WERI-Rb-1 (cell line): Measurements from ENCODE around the gene PHLDB1.
"Not testable (repeated sequence)": the region's sequence is repeated elsewhere in the genome, so short reads cannot be mapped to it uniquely, and the experiment has no call there.

Experiments
- DNase-seq: peaks from one replicate; pipeline ENCODE4 v3.0.0-alpha.2; 2020
- H3K27ac ChIP-seq: fragments of 250-450 bp; sonication (Bioruptor Pico); 2 replicates; pipeline ENCODE4 v1.5.1; 2020; ENCODE audit warnings: mild to moderate bottlenecking, moderate library complexity
- H3K27me3 ChIP-seq: fragments of 250-450 bp; sonication (Bioruptor Pico); 2 replicates; pipeline ENCODE4 v1.5.1; 2021; ENCODE audit warnings: mild to moderate bottlenecking, low read depth, moderate library complexity; ENCODE audit not compliant: insufficient read depth, severe bottlenecking
- H3K36me3 ChIP-seq: fragments of 250-450 bp; sonication (Bioruptor Pico); 2 replicates; pipeline ENCODE4 v1.5.1; 2020; ENCODE audit warnings: mild to moderate bottlenecking, moderate library complexity
- H3K4me3 ChIP-seq: 2 replicates; pipeline ENCODE4 v1.5.1; 2011; ENCODE audit warnings: low read depth, mild to moderate bottlenecking, control low read depth, low read length
- H3K9me3 ChIP-seq: fragments of 250-450 bp; sonication (Bioruptor Pico); 2 replicates; pipeline ENCODE4 v1.5.1; 2021; ENCODE audit warnings: mild to moderate bottlenecking, moderate library complexity; ENCODE audit not compliant: severe bottlenecking
- TF ChIP-seq, protein P1 (sequence below): IDR thresholded peaks from 2 replicates; pipeline ENCODE4 v1.5.1; 2011; ENCODE audit warnings: low read depth, mild to moderate bottlenecking, control low read depth, inconsistent platforms, low read length

The PHLDB1 gene

DNA sequence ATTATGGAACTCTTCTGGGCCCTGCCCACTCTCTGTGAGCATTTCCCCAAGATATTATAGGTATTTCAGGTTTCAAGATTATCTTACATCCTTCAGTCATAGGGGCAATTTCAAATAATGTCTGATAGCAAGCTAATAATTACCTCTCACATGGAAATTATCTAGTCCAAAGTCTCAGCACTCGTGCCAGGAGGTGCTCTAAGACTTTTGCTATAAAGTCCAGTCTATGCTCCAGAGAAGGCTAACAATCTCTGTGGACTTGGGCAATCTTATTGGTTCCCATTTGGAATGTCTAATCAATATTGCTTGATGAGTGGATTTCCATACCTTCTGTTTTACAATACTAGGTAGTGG lies 66.6 kb downstream of the PHLDB1 start:
- DNase-seq: no peak
- no peak overlapping the region for H3K27ac ChIP-seq
- TF ChIP-seq, protein P1, sequence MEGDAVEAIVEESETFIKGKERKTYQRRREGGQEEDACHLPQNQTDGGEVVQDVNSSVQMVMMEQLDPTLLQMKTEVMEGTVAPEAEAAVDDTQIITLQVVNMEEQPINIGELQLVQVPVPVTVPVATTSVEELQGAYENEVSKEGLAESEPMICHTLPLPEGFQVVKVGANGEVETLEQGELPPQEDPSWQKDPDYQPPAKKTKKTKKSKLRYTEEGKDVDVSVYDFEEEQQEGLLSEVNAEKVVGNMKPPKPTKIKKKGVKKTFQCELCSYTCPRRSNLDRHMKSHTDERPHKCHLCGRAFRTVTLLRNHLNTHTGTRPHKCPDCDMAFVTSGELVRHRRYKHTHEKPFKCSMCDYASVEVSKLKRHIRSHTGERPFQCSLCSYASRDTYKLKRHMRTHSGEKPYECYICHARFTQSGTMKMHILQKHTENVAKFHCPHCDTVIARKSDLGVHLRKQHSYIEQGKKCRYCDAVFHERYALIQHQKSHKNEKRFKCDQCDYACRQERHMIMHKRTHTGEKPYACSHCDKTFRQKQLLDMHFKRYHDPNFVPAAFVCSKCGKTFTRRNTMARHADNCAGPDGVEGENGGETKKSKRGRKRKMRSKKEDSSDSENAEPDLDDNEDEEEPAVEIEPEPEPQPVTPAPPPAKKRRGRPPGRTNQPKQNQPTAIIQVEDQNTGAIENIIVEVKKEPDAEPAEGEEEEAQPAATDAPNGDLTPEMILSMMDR: no peak
- no peaks in the 10 kb centered on the region for H3K36me3 ChIP-seq
- no peak overlapping the region for H3K4me3 ChIP-seq
- H3K9me3 ChIP-seq: peaks cover 23% of the 10 kb centered on the region
- H3K27me3 ChIP-seq: peaks cover 2% of the 10 kb centered on the region

- Histone ChIP-seq H3K9me3 (peaks cover 9% of the 10 kb centered on the region), H3K36me3 (no peaks in the 10 kb centered on the region), H3K27ac (no peak overlapping the region), H3K27me3 (no peaks in the 10 kb centered on the region), H3K4me3 (no peak overlapping the region)
- TF ChIP-seq, protein P1: no peak
- no peak for DNase-seq
Observed at GRCh38 chr11:118677977-118678376, 70.6 kb downstream of the PHLDB1 start.

DNA sequence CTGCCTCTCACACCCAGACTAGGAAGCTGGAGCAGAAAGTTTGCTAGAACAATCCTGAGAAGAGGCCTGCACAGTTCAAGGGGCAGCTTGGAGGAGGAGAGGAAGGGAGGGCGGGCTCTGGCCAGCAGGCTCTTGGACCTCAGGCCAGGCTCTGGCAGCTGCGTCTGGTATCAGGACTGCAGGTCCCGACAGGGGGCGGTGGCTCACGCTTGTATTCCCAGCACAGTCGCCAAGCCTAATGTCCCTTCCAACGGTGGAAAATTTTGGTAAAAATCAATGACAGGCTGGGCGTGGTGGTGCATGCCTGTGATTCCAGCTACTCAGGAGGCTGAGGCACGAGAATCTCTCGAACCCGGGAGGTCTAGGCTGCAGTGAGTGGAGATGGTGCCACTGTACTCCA lies 71.5 kb downstream of the PHLDB1 start:
- not testable (repeated sequence) for H3K27me3 ChIP-seq, H3K27ac ChIP-seq, H3K36me3 ChIP-seq, H3K9me3 ChIP-seq, H3K4me3 ChIP-seq, DNase-seq

DNA sequence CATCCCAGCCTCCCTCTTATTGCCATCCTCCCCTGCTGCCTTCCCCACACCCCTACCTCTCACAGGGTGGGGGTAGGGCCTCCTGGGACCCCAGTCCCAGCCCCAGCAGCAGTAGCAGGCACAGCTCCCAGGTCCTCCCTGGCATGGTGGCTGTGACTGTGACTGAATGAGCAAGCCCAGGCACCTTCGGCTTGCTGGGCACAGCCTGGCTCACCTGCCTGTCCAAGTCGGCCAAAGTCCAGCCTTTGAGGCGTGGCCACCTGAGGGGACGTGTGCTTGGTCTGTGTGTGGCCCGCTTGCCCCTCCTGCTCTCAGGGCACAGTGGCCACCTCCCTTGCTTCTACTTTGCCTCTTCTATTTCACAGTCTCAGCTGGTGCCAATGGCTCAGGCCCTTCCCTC lies 72.1 kb downstream of the PHLDB1 start, which contains the start of gene TREH:
Gene TREH (minus strand): TSS at position 168 of the 400 bp plus-strand sequence. CDS start 23 bp downstream, at position 145.
- TF ChIP-seq, protein P1: no peak
- no peaks in the 10 kb centered on the region for H3K27me3 ChIP-seq
- H3K9me3 ChIP-seq: peaks cover 9% of the 10 kb centered on the region
- no peak for DNase-seq
- H3K27ac ChIP-seq: no peak within 1 kb of the TSS
- no peak within 1 kb of the TSS for H3K4me3 ChIP-seq
- no peaks in the 10 kb centered on the region for H3K36me3 ChIP-seq

- Histone ChIP-seq H3K27me3 (no peaks in the 10 kb centered on the region), H3K27ac (no peak overlapping the region), H3K36me3 (no peaks in the 10 kb centered on the region), H3K4me3 (no peak overlapping the region), H3K9me3 (no peaks in the 10 kb centered on the region)
- TF ChIP-seq, protein P1: no peak
- no peak for DNase-seq
Observed at GRCh38 chr11:118682372-118682771, 75.0 kb downstream of the PHLDB1 start.

GRCh38 chr11:118682939-118683338 lies 75.5 kb downstream of the PHLDB1 start:
- H3K27ac ChIP-seq, H3K9me3 ChIP-seq, DNase-seq, H3K36me3 ChIP-seq, H3K4me3 ChIP-seq, H3K27me3 ChIP-seq: not testable (repeated sequence)

GRCh38 chr11:118684187-118684586 lies 76.8 kb downstream of the PHLDB1 start:
- Histone ChIP-seq H3K27me3 (no peaks in the 10 kb centered on the region), H3K9me3 (no peaks in the 10 kb centered on the region), H3K4me3 (no peak overlapping the region), H3K27ac (no peak overlapping the region), H3K36me3 (no peaks in the 10 kb centered on the region)
- TF ChIP-seq, protein P1: no peak
- no peak for DNase-seq
